ENCODE data around the gene MGST2.

DNA sequence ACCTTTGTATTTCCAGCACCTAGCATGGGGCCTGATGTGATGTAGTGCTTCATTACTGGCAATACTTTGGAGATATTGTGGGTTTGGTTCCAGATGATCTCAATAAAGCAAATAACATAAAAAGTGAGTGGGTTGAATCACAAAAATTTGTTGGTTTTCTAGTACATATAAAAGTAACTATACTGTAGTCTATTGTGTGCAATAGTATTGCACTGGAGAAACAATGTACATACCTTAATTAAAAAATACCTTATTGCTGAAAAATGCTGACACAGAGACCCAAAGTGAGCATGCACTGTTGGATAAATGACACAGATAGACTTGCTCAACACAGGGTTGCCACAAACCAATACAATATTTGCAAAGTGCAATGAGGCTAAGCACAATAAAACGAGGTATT is 17.7 kb upstream of the MGST2 start:
- no peak for TF ChIP-seq TAF1 (IDR thresholded peaks at IDR 0.05; ENCODE audit: borderline replicate concordance, low read depth, low read length)
- TF ChIP-seq, protein P1, sequence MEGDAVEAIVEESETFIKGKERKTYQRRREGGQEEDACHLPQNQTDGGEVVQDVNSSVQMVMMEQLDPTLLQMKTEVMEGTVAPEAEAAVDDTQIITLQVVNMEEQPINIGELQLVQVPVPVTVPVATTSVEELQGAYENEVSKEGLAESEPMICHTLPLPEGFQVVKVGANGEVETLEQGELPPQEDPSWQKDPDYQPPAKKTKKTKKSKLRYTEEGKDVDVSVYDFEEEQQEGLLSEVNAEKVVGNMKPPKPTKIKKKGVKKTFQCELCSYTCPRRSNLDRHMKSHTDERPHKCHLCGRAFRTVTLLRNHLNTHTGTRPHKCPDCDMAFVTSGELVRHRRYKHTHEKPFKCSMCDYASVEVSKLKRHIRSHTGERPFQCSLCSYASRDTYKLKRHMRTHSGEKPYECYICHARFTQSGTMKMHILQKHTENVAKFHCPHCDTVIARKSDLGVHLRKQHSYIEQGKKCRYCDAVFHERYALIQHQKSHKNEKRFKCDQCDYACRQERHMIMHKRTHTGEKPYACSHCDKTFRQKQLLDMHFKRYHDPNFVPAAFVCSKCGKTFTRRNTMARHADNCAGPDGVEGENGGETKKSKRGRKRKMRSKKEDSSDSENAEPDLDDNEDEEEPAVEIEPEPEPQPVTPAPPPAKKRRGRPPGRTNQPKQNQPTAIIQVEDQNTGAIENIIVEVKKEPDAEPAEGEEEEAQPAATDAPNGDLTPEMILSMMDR (IDR thresholded peaks at IDR 0.05 in 2 of 3, conservative IDR thresholded peaks at IDR 0.05 in 1 of 3; ENCODE audit: control insufficient read depth in 2 of 3, extremely low read depth in 1 of 3, insufficient read depth in 1 of 3, low read depth in 3 of 3, low read length in 3 of 3), result no peak
- TF ChIP-seq, protein P2, sequence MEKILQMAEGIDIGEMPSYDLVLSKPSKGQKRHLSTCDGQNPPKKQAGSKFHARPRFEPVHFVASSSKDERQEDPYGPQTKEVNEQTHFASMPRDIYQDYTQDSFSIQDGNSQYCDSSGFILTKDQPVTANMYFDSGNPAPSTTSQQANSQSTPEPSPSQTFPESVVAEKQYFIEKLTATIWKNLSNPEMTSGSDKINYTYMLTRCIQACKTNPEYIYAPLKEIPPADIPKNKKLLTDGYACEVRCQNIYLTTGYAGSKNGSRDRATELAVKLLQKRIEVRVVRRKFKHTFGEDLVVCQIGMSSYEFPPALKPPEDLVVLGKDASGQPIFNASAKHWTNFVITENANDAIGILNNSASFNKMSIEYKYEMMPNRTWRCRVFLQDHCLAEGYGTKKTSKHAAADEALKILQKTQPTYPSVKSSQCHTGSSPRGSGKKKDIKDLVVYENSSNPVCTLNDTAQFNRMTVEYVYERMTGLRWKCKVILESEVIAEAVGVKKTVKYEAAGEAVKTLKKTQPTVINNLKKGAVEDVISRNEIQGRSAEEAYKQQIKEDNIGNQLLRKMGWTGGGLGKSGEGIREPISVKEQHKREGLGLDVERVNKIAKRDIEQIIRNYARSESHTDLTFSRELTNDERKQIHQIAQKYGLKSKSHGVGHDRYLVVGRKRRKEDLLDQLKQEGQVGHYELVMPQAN (conservative IDR thresholded peaks at IDR 0.05), result no peak
- TF ChIP-seq, protein P3, sequence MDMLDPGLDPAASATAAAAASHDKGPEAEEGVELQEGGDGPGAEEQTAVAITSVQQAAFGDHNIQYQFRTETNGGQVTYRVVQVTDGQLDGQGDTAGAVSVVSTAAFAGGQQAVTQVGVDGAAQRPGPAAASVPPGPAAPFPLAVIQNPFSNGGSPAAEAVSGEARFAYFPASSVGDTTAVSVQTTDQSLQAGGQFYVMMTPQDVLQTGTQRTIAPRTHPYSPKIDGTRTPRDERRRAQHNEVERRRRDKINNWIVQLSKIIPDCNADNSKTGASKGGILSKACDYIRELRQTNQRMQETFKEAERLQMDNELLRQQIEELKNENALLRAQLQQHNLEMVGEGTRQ (IDR thresholded peaks at IDR 0.05; ENCODE audit: borderline replicate concordance, low read depth, low read length), result no peak
- TF ChIP-seq RFX5 (IDR thresholded peaks at IDR 0.05; ENCODE audit: low read depth, low read length), result no peak
- no peak for TF ChIP-seq KDM1A (IDR thresholded peaks at IDR 0.05; ENCODE audit: borderline replicate concordance)
- no peak for TF ChIP-seq POLR2A (IDR thresholded peaks at IDR 0.05; ENCODE audit: low read depth, low read length)
- no peak for TF ChIP-seq NRF1 (conservative IDR thresholded peaks at IDR 0.05; ENCODE audit: low read depth, low read length)
- TF ChIP-seq, protein P4, sequence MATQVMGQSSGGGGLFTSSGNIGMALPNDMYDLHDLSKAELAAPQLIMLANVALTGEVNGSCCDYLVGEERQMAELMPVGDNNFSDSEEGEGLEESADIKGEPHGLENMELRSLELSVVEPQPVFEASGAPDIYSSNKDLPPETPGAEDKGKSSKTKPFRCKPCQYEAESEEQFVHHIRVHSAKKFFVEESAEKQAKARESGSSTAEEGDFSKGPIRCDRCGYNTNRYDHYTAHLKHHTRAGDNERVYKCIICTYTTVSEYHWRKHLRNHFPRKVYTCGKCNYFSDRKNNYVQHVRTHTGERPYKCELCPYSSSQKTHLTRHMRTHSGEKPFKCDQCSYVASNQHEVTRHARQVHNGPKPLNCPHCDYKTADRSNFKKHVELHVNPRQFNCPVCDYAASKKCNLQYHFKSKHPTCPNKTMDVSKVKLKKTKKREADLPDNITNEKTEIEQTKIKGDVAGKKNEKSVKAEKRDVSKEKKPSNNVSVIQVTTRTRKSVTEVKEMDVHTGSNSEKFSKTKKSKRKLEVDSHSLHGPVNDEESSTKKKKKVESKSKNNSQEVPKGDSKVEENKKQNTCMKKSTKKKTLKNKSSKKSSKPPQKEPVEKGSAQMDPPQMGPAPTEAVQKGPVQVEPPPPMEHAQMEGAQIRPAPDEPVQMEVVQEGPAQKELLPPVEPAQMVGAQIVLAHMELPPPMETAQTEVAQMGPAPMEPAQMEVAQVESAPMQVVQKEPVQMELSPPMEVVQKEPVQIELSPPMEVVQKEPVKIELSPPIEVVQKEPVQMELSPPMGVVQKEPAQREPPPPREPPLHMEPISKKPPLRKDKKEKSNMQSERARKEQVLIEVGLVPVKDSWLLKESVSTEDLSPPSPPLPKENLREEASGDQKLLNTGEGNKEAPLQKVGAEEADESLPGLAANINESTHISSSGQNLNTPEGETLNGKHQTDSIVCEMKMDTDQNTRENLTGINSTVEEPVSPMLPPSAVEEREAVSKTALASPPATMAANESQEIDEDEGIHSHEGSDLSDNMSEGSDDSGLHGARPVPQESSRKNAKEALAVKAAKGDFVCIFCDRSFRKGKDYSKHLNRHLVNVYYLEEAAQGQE (IDR thresholded peaks at IDR 0.05; ENCODE audit: low read depth, low read length), result no peak
